Measurements from ENCODE around the gene MKRN3. TPM values are rescaled to one million over a fixed set of nuclear protein-coding genes. Genes with fewer than 3 reads are reported as not detected.

Gene MKRN3
- not detected in 2 replicates for total RNA-seq (2014; rRNA removed; shearing (Covaris generic))
- polyA plus RNA-seq (2016; fragmentation: Nextera tagmentation; extraction: Ambion mirVana), result not detected in 2 replicates
- long read RNA-seq, result 0 reads

DNA sequence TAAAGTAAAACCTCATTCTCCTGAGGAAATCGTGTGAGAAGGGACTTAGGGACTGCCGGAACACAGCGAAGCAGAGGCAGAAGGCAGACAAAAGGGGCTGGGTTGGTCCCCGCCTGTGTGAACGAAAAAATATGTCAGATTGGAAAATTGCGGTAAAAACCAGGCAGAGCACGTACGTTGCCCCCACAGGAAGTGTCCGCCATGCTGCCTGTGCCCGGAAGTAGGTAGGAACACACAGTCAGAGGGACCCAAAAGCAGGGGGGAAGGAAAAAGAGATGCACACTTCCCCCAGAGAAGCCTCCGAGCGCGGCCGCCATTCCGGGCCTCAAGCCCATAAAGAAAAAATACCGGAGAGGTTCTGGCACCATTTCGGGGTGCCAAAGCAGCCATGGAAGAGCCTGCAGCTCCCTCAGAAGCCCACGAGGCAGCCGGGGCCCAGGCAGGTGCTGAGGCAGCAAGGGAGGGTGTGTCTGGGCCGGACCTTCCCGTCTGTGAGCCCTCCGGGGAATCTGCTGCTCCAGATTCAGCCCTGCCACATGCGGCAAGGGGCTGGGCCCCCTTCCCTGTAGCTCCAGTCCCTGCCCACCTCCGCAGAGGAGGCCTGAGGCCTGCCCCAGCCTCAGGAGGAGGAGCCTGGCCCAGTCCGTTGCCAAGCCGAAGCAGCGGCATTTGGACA is at the start of gene MKRN3:
Gene MKRN3 (plus strand): TSS at position 280 of the 676 bp plus-strand sequence. CDS start 109 bp downstream, at position 389.
- Mint-ChIP-seq H3K4me3 (peak within 1 kb of the TSS; percentile 72), H3K4me1 (peaks cover under 1% of the 10 kb centered on the region; the same call in 1 of the 3 replicates), H3K36me3 (ENCODE audit: low read depth) (peaks cover 24% of the 10 kb centered on the region), H3K9me3 (peaks cover 75% of the 10 kb centered on the region), H3K27me3 (ENCODE audit: insufficient read depth, low read depth, poor library complexity) (no peaks in the 10 kb centered on the region), H3K27ac (peak within 1 kb of the TSS; percentile 48)
- no peak within 1 kb of the TSS for H3K4me2 ChIP-seq
- no peaks in the 10 kb centered on the region for H3K9me2 ChIP-seq (ENCODE audit: insufficient read depth)
- TF ChIP-seq, protein P1, sequence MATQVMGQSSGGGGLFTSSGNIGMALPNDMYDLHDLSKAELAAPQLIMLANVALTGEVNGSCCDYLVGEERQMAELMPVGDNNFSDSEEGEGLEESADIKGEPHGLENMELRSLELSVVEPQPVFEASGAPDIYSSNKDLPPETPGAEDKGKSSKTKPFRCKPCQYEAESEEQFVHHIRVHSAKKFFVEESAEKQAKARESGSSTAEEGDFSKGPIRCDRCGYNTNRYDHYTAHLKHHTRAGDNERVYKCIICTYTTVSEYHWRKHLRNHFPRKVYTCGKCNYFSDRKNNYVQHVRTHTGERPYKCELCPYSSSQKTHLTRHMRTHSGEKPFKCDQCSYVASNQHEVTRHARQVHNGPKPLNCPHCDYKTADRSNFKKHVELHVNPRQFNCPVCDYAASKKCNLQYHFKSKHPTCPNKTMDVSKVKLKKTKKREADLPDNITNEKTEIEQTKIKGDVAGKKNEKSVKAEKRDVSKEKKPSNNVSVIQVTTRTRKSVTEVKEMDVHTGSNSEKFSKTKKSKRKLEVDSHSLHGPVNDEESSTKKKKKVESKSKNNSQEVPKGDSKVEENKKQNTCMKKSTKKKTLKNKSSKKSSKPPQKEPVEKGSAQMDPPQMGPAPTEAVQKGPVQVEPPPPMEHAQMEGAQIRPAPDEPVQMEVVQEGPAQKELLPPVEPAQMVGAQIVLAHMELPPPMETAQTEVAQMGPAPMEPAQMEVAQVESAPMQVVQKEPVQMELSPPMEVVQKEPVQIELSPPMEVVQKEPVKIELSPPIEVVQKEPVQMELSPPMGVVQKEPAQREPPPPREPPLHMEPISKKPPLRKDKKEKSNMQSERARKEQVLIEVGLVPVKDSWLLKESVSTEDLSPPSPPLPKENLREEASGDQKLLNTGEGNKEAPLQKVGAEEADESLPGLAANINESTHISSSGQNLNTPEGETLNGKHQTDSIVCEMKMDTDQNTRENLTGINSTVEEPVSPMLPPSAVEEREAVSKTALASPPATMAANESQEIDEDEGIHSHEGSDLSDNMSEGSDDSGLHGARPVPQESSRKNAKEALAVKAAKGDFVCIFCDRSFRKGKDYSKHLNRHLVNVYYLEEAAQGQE (IDR thresholded peaks at IDR 0.05; ENCODE audit: unreplicated experiment), result no peak
- TF ChIP-seq EZH2phosphoT487 (IDR thresholded peaks at IDR 0.05; ENCODE audit: unreplicated experiment) (no peak), CTCF (conservative IDR thresholded peaks at IDR 0.05; ENCODE audit: low read depth in 2 of 2) (no peak), EZH2 (IDR thresholded peaks at IDR 0.05; ENCODE audit: low read depth, unreplicated experiment) (no peak), CREB1 (CRISPR knock-in tag; IDR thresholded peaks at IDR 0.05; ENCODE audit: low read depth) (no peak), JUNB (IDR thresholded peaks at IDR 0.05; ENCODE audit: unreplicated experiment) (no peak), ZNF331 (CRISPR knock-in tag; IDR thresholded peaks at IDR 0.05; ENCODE audit: low read depth) (no peak), ZNF114 (CRISPR knock-in tag; IDR thresholded peaks at IDR 0.05) (no peak), ETS1 (IDR thresholded peaks at IDR 0.05) (no peak), STAT1 (IDR thresholded peaks at IDR 0.05; ENCODE audit: unreplicated experiment) (no peak), POLR2AphosphoS5 (IDR thresholded peaks at IDR 0.05; ENCODE audit: low read depth) (no peak), NANOG (IDR thresholded peaks at IDR 0.05; ENCODE audit: borderline replicate concordance) (no peak)
- TF ChIP-seq, protein P2, sequence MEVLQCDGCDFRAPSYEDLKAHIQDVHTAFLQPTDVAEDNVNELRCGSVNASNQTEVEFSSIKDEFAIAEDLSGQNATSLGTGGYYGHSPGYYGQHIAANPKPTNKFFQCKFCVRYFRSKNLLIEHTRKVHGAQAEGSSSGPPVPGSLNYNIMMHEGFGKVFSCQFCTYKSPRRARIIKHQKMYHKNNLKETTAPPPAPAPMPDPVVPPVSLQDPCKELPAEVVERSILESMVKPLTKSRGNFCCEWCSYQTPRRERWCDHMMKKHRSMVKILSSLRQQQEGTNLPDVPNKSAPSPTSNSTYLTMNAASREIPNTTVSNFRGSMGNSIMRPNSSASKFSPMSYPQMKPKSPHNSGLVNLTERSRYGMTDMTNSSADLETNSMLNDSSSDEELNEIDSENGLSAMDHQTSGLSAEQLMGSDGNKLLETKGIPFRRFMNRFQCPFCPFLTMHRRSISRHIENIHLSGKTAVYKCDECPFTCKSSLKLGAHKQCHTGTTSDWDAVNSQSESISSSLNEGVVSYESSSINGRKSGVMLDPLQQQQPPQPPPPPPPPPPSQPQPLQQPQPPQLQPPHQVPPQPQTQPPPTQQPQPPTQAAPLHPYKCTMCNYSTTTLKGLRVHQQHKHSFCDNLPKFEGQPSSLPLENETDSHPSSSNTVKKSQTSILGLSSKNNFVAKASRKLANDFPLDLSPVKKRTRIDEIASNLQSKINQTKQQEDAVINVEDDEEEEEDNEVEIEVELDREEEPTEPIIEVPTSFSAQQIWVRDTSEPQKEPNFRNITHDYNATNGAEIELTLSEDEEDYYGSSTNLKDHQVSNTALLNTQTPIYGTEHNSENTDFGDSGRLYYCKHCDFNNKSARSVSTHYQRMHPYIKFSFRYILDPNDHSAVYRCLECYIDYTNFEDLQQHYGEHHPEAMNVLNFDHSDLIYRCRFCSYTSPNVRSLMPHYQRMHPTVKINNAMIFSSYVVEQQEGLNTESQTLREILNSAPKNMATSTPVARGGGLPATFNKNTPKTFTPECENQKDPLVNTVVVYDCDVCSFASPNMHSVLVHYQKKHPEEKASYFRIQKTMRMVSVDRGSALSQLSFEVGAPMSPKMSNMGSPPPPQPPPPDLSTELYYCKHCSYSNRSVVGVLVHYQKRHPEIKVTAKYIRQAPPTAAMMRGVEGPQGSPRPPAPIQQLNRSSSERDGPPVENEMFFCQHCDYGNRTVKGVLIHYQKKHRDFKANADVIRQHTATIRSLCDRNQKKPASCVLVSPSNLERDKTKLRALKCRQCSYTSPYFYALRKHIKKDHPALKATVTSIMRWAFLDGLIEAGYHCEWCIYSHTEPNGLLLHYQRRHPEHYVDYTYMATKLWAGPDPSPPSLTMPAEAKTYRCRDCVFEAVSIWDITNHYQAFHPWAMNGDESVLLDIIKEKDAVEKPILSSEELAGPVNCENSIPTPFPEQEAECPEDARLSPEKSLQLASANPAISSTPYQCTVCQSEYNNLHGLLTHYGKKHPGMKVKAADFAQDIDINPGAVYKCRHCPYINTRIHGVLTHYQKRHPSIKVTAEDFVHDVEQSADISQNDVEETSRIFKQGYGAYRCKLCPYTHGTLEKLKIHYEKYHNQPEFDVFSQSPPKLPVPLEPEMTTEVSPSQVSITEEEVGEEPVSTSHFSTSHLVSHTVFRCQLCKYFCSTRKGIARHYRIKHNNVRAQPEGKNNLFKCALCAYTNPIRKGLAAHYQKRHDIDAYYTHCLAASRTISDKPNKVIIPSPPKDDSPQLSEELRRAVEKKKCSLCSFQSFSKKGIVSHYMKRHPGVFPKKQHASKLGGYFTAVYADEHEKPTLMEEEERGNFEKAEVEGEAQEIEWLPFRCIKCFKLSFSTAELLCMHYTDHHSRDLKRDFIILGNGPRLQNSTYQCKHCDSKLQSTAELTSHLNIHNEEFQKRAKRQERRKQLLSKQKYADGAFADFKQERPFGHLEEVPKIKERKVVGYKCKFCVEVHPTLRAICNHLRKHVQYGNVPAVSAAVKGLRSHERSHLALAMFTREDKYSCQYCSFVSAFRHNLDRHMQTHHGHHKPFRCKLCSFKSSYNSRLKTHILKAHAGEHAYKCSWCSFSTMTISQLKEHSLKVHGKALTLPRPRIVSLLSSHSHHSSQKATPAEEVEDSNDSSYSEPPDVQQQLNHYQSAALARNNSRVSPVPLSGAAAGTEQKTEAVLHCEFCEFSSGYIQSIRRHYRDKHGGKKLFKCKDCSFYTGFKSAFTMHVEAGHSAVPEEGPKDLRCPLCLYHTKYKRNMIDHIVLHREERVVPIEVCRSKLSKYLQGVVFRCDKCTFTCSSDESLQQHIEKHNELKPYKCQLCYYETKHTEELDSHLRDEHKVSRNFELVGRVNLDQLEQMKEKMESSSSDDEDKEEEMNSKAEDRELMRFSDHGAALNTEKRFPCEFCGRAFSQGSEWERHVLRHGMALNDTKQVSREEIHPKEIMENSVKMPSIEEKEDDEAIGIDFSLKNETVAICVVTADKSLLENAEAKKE (CRISPR knock-in tag; IDR thresholded peaks at IDR 0.05), result no peak
- no peak within 1 kb of the TSS for H3K27ac ChIP-seq (ENCODE audit: low read depth)
- H3K27me3 ChIP-seq (ENCODE audit: insufficient read depth), result no peaks in the 10 kb centered on the region
- no peak within 1 kb of the TSS for H3K4me3 ChIP-seq
- H2AFZ ChIP-seq, result no peak within 1 kb of the TSS
- no peaks in the 10 kb centered on the region for H3F3A ChIP-seq (replicated peaks; ENCODE audit: low read depth)
- H3K79me2 ChIP-seq (replicated peaks; ENCODE audit: insufficient read depth), result no peaks in the 10 kb centered on the region
- peak; percentile 50 for ATAC-seq
- no peaks in the 10 kb centered on the region for H3K36me3 ChIP-seq (ENCODE audit: insufficient read depth)
- H3K4me1 ChIP-seq (ENCODE audit: insufficient read depth), result no peaks in the 10 kb centered on the region
- DNase-seq (ENCODE audit: low spot score), result no peak
- no peaks in the 10 kb centered on the region for H4K20me1 ChIP-seq (replicated peaks; ENCODE audit: insufficient read depth)
